MCF 10A (cell line): ENCODE measurements around the gene RAB40A. TPM values are rescaled to one million over a fixed set of nuclear protein-coding genes. Genes with fewer than 3 reads are reported as not detected.

Experiments
- BruUV-seq: library from RNA; stranded (reverse); fragments of 400-500 nt; replicated peaks from 2 replicates; lab custom pipeline; 2021; lab: Mats Ljungman, UMichigan
- CTCF ChIA-PET: fragments of 300-600 bp; sonication (Branson Sonifier 250); formaldehyde crosslinking; extraction: SDS; loops from one replicate; lab custom pipeline; 2021; ENCODE audit warnings: antibody characterized with exemption, inconsistent platforms; lab: Yijun Ruan, JAX
- POLR2A ChIA-PET: fragments of 300-600, 350-650 bp; sonication (Branson Sonifier 250); formaldehyde crosslinking; extraction: SDS; loops from one replicate; lab custom pipeline; 2020; ENCODE audit warnings: antibody characterized with exemption, inconsistent platforms; lab: Yijun Ruan, JAX
- DNase-seq: peaks from one replicate; pipeline ENCODE4 v3.0.0-alpha.2; 2018; ENCODE audit not compliant: unreplicated experiment
- H3K27ac Mint-ChIP-seq: one replicate; pipeline ENCODE4 v1.8.0; 2022; ENCODE audit warnings: mild to moderate bottlenecking, low read depth, mixed read lengths; ENCODE audit not compliant: unreplicated experiment
- H3K27me3 Mint-ChIP-seq: one replicate; pipeline ENCODE4 v1.8.0; 2022; ENCODE audit warnings: mixed read lengths; ENCODE audit not compliant: insufficient read depth, unreplicated experiment
- H3K36me3 Mint-ChIP-seq: one replicate; pipeline ENCODE4 v1.8.0; 2022; ENCODE audit warnings: mild to moderate bottlenecking, moderate library complexity, mixed read lengths; ENCODE audit not compliant: insufficient read depth, unreplicated experiment
- H3K4me1 Mint-ChIP-seq: one replicate; pipeline ENCODE4 v1.8.0; 2022; ENCODE audit warnings: mixed read lengths; ENCODE audit not compliant: insufficient read depth, unreplicated experiment
- H3K4me3 Mint-ChIP-seq: one replicate; pipeline ENCODE4 v1.8.0; 2022; ENCODE audit warnings: mild to moderate bottlenecking, moderate library complexity, mixed read lengths; ENCODE audit not compliant: unreplicated experiment
- H3K9me3 Mint-ChIP-seq: one replicate; pipeline ENCODE4 v1.8.0; 2022; ENCODE audit warnings: mixed read lengths; ENCODE audit not compliant: unreplicated experiment
- intact Hi-C: fragments of 100-400 bp; cut with micrococcal nuclease; formaldehyde crosslinking; loops from 2 replicates; pipeline ENCODE4 v1.14.1; 2022
- total RNA-seq: library from RNA; stranded (reverse); gene quantifications from 2 replicates; pipeline ENCODE4 v1.2.3, GENCODE V29; 2022
- TF ChIP-seq, protein P1 (sequence below): fragments of 200-600 bp; IDR thresholded peaks from one replicate; pipeline ENCODE4 v1.8.0; 2022; ENCODE audit warnings: antibody characterized with exemption, mild to moderate bottlenecking; ENCODE audit not compliant: unreplicated experiment

The RAB40A gene
- total RNA-seq, 1 experiment from 2014 or later, result not detected

DNA sequence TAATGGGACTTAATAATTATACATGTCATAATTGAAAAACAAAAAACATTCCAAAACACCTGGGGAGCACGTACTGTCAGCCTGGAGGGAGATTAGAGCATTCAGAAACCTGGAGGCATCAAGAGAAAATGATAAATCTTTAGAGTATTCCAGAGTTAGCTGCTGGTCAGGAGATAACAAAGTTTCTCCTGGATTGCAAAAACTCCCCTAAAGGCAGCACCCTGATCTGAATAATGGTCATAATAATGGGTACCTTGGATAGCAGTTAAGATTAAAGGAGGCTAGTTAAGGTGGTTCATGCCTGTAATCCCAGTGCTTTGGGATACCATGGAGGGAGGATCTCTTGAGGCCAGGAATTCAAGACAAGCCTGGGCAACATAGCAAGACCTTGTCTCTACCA, 15.9 kb upstream of the RAB40A start:
- Mint-ChIP-seq H3K4me3 (no peak overlapping the region), H3K27ac (no peak overlapping the region), H3K27me3 (peaks cover 65% of the 10 kb centered on the region), H3K4me1 (peaks cover 22% of the 10 kb centered on the region), H3K36me3 (no peaks in the 10 kb centered on the region), H3K9me3 (no peaks in the 10 kb centered on the region)
- ChIA-PET POLR2A (no interaction called here), CTCF (interaction anchor here (0.6 kb wide), 3 partner anchors 141 to 159 kb away, joined by 3 to 4 read pairs (median 3); partner anchors contain the start of gene BEX3)
- intact Hi-C loops, result no loop called here
- TF ChIP-seq, protein P1, sequence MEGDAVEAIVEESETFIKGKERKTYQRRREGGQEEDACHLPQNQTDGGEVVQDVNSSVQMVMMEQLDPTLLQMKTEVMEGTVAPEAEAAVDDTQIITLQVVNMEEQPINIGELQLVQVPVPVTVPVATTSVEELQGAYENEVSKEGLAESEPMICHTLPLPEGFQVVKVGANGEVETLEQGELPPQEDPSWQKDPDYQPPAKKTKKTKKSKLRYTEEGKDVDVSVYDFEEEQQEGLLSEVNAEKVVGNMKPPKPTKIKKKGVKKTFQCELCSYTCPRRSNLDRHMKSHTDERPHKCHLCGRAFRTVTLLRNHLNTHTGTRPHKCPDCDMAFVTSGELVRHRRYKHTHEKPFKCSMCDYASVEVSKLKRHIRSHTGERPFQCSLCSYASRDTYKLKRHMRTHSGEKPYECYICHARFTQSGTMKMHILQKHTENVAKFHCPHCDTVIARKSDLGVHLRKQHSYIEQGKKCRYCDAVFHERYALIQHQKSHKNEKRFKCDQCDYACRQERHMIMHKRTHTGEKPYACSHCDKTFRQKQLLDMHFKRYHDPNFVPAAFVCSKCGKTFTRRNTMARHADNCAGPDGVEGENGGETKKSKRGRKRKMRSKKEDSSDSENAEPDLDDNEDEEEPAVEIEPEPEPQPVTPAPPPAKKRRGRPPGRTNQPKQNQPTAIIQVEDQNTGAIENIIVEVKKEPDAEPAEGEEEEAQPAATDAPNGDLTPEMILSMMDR, result no peak
- no TSS peak for BruUV-seq
- DNase-seq, result no peak

DNA sequence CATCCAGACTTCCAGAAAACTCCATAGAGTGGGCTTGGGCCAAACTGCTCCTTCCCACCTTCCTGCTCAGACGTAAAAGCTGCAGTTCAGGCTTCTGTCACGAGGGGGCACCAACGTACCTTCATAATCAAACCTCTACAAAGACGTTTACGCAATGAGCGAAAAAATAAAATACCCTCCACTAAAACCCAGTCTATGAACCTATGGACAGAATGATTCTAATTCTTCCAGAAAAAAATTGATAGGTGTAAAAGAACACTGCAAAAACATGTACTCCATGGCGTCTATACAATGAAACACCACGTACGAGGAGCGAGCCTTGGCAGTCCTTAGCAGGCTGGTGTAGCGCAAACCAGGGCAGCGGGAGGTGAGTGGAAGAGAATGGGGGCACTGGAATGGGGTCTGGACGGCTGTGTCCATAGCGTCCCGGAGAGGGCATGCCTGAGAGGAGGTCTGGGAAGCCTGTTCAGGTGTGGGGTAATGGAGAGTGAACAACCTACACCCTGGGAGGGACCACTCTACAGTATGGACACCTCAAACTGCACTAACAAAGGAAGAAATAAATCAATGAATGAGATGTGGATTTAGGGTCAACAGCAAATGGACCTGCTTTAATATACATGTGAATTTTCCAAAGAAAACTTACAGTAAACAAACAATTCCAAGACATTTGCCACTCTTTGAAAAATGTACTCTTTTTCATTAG, 14.4 kb upstream of the RAB40A start:
- TF ChIP-seq, protein P1, result peak; percentile 85
- intact Hi-C loops, result loop anchor here (1.0 to 2.0 kb wide), 4 partner anchors 97 to 284 kb away; no protein-coding TSS in a partner anchor
- ChIA-PET CTCF (interaction anchor here (0.6 to 1.3 kb wide), 11 partner anchors 14 to 1135 kb away, joined by 3 to 6 read pairs (median 3); no protein-coding TSS in a partner anchor), POLR2A (interaction anchor here (0.5 to 2.0 kb wide), 4 partner anchors 47 to 298 kb away, joined by 3 to 13 read pairs (median 4); partner anchors contain the start of gene MORF4L2)
- Mint-ChIP-seq H3K4me1 (peaks cover 14% of the 10 kb centered on the region), H3K27ac (peak overlapping the region; percentile 57), H3K36me3 (no peaks in the 10 kb centered on the region), H3K4me3 (peak overlapping the region; percentile 24), H3K27me3 (peaks cover 64% of the 10 kb centered on the region), H3K9me3 (no peaks in the 10 kb centered on the region)
- BruUV-seq, result no TSS peak
- DNase-seq, result peak; percentile 74

DNA sequence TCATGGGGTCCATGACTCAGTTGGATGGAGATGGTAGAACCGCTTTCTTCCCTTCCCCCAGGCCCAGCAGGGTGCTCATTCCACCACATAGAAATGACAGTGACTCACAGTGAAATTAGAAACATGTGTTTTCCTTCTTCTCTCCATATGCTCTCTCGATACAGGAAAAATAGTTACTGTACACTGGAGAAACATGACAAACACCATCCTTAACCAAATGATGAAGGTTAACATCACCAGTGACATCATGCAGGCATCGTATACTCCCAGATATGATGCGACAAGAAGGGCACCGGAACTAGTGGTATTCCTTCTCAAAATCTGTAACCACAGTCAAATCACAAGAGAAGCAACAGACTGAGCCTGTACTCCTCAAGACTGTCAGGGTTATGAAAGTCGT, 11.7 kb upstream of the RAB40A start:
- DNase-seq, result no peak
- H3K4me1 Mint-ChIP-seq, result peaks cover 14% of the 10 kb centered on the region
- no peak overlapping the region for H3K27ac Mint-ChIP-seq
- POLR2A ChIA-PET, result no interaction called here
- H3K4me3 Mint-ChIP-seq, result no peak overlapping the region
- intact Hi-C loops, result no loop called here
- TF ChIP-seq, protein P1, result no peak
- CTCF ChIA-PET, result no interaction called here
- H3K27me3 Mint-ChIP-seq, result peaks cover 77% of the 10 kb centered on the region
- H3K9me3 Mint-ChIP-seq, result no peaks in the 10 kb centered on the region
- no peaks in the 10 kb centered on the region for H3K36me3 Mint-ChIP-seq
- no TSS peak for BruUV-seq

DNA sequence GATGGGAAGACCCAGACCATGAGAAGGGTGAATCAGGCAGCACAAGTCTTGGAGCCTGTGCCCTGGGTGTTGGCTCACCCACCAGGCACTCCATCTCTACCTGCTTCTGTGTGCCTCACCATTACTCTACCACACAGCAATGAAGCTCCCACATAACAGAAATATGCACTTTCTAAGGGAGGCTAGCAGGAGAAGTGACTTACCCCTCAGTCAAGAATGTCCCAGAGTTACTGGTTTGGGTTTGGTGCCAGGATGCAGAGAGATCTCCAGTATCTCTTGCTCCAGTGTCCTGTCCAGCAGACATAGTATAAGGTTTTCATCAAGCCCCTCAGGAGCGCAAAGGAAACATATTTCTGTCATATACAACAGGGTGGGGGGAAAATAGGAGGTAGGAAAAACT, 11.3 kb upstream of the RAB40A start:
- DNase-seq, result no peak
- intact Hi-C loops, result no loop called here
- Mint-ChIP-seq H3K27ac (no peak overlapping the region), H3K36me3 (no peaks in the 10 kb centered on the region), H3K4me1 (peaks cover 14% of the 10 kb centered on the region), H3K9me3 (no peaks in the 10 kb centered on the region), H3K4me3 (no peak overlapping the region), H3K27me3 (peaks cover 77% of the 10 kb centered on the region)
- CTCF ChIA-PET, result interaction anchor here (1.0 kb wide), 1 partner anchor 10 kb away, joined by 4 read pairs; no protein-coding TSS in a partner anchor
- no TSS peak for BruUV-seq
- TF ChIP-seq, protein P1, result no peak
- POLR2A ChIA-PET, result no interaction called here
